Measurements from ENCODE around the gene TPP2.

Gene TPP2

DNA sequence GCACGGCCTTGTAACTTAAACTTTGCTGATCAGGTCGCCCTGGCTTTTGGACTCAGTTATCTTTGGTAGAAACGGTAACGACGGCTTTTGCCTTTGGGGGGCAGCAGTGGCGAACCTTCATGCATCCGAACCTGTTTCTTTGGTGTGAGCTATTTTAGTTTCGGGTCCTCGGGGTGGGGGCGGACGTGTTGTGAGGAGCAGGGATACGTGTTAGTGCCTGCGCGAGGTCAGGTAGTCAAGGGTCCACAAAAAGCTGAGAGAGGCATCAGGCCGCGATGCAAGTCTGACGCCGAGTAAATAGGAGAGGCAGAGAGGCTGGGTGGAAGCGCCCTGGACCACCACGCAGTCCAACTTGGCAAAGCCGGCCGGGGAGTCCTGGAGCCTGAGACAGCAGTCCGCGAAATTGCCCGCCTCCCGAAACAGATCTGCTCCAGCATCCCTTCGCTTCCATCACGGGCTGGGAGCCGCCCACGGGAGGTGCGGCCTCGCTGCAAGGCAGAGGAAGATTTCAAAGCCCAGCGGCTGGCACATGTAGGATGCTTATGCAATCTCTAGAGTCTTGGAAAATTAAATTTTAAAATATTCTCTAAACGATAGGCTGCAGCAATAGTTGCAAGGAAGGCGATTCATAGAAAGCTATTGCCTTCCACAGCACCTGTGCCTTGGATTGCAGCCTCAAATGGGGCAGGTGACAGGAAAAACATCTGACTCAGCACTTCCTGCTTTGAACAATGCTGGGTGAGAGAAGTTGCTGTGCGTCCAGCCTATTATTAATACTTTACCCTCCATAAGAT is 4.6 kb upstream of the TPP2 start:
- DNase-seq (ENCODE audit: low read depth, low spot score): peak; percentile 74
- H3K4me3 ChIP-seq (ENCODE audit: low read length): peak overlapping the region; percentile 77

DNA sequence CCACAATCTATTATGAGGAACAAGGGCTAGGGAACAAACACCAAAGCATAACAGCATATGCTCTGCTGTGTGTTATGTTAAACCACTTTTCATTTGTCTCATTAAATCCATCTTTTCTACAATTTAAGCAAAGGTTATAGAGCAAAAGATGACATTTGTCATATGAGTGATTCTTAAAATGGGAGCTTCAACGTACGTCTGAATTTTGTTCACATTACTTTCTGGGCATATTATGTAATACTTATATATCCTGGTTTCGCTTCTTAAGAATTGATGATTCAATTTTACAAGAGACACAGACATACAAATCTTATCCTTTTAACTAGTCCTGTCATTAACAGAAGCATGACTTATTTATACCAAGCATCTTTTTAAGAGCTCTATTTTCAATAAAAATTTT is 3.3 kb upstream of the TPP2 start:
- no peak for DNase-seq (ENCODE audit: low read depth, low spot score)
- H3K4me3 ChIP-seq (ENCODE audit: low read length): no peak overlapping the region

- peak overlapping the region; percentile 78 for H3K4me3 ChIP-seq (ENCODE audit: low read length)
- peak; percentile 17 for DNase-seq (ENCODE audit: low read depth, low spot score)
These were observed 509 bp downstream of the TPP2 start for GRCh38 chr13:102597029-102597961.

GRCh38 chr13:102598061-102598460 is 1.3 kb downstream of the TPP2 start:
- peak overlapping the region; percentile 78 for H3K4me3 ChIP-seq (ENCODE audit: low read length)
- DNase-seq (ENCODE audit: low read depth, low spot score): no peak

- DNase-seq (ENCODE audit: low read depth, low spot score): no peak
- no peak overlapping the region for H3K4me3 ChIP-seq (ENCODE audit: low read length)
These were observed 2.7 kb downstream of the TPP2 start for GRCh38 chr13:102599426-102600012.

DNA sequence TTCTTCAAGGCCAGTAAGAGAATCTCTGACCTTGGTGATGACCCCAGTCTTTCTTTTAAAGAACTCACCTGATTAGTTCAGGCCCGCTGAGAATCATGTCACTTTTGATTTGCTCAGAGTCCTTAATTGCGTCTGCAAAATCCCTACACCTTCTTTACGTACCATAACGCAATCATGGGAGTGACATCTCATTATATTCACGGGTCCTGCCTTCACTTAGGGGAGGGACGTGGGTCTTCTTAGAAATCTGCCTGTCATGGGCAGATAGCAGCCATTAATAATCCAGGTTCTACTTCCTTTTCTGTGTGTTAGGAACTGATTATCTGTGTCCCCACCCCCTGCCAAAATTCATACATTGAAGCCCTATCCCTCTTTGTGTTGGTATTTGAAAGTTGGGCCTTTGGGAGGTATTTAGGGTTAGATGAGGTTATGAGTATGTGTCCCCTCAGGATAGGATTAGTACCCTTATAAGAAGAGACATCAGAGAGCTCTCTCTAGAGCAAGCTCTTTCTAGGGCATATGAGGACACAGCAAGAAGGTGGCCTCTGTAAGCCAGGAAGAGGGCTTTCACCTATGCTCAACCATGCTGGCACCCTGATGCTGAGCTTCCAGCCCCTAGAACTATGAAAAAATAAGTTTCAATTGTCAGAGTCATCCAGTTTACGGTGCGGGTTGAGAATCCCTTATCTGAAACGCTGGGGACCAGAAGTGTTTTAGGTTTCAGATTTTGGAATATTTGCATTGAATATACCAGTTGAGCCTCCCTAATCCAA is 9.9 kb downstream of the TPP2 start:
- H3K4me3 ChIP-seq (ENCODE audit: low read length): no peak overlapping the region
- DNase-seq (ENCODE audit: low read depth, low spot score): no peak

- no peak overlapping the region for H3K4me3 ChIP-seq (ENCODE audit: low read length)
- DNase-seq (ENCODE audit: low read depth, low spot score): no peak
These were observed 12.2 kb downstream of the TPP2 start for GRCh38 chr13:102608974-102609373.

DNA sequence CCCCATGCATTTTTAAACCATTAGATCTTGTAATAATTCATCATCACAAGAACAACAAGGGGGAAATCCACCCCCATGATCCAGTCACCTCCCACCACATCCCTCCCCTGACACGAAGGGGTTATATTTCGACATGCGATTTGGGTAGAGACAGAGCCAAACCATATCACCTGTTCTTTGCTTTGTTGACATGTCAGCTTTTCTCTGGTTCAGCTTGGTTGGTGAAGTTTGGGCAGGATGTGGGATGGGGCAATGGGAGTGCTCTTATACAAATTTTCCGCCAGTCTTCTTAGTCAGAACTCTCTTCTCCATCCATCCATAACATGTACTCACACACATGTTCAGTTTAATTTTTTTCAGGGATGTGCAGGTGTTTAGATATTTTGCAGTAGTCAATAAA is 12.9 kb downstream of the TPP2 start:
- H3K4me3 ChIP-seq (ENCODE audit: low read length): no peak overlapping the region

GRCh38 chr13:102610296-102610895 is 13.6 kb downstream of the TPP2 start:
- DNase-seq (ENCODE audit: low read depth, low spot score): no peak
- no peak overlapping the region for H3K4me3 ChIP-seq (ENCODE audit: low read length)

More for the DNA sequence above, 12.9 kb downstream of the TPP2 start:
- peak; percentile 46 for DNase-seq (ENCODE audit: low read depth, low spot score)

DNA sequence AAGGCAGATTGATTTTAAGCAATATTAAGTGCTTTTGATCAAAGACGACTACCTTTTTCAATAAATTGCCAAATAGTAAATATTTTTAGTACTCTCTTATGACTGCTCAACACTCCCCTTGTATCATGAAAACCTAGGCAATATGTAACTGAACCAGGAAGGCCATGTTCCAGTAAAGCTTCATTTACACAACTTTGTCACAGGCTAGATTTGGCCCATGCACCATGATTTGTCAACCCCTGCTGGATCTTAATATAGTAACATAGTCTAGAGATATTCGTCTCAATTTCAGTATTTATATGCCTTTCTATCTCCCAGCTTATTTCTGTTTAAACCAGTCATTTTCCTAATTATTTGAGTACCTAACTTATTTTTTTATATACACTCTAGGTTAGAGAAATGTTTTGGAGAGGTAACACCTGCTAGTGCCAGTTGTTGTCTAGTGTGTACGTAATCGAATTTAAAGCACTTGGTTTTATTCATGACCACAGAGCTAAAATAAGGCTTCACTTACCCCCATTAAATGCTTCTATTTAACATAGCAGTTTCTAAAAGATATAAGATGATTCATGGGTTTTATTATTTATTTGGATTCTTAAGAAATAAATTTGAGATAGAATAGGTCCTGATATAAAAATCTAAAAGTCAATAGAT is 21.0 kb downstream of the TPP2 start:
- DNase-seq (ENCODE audit: low read depth, low spot score): no peak
- H3K4me3 ChIP-seq (ENCODE audit: low read length): no peak overlapping the region

DNA sequence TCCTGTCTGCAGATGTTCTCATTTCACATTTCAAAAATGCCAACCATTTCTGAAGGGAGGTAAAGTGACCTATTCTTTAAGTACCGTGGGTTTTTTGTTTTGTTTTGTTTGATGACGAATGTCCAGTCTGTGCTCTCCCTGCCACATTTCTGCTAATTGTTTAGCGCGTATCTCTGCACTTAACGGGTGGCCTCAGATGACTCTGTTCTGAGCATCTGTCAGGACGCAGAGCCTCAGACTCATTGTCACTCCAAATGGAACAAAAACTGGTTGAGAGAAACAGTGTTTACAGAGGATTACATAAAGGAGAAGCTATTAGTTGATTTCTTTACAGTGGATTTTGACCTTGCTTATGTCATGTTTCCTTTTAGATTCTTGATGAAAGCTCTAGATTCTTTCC is 23.7 kb downstream of the TPP2 start:
- no peak overlapping the region for H3K4me3 ChIP-seq (ENCODE audit: low read length)
- no peak for DNase-seq (ENCODE audit: low read depth, low spot score)

DNA sequence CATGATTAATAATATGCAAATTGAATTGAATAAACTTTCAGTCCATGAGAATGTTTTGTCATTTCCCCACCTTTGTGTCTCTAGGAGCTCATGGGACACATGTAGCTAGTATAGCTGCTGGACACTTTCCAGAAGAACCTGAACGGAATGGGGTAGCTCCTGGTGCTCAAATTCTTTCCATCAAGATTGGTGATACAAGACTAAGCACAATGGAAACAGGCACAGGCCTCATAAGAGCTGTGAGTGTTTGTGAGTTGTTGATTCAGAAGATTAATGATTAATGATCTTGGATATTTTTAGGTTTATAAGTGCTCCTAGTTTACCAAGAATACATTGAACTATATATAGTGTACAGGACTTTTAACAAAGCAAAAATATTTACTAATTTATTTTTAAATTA is 30.1 kb downstream of the TPP2 start:
- no peak for DNase-seq (ENCODE audit: low read depth, low spot score)
- H3K4me3 ChIP-seq (ENCODE audit: low read length): no peak overlapping the region

DNA sequence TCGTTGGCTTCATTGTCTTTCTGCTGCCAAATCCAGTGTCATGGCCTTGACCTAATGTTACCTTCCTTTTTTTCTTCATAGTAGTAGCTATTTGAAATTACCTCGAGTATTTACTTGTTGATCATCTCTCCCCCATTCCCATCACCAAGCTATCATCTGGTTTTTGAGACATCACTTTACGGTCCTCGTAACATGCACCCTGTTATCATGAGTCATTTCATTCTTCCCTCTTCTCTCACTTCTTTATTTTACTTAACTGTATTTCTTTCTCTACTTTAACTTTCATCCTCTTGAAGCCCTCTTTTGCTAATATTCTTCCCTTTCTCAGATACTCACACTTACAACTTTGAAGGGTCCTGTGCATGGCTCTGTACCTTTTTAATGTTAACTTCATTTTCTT is 31.8 kb downstream of the TPP2 start:
- no peak overlapping the region for H3K4me3 ChIP-seq (ENCODE audit: low read length)
- DNase-seq (ENCODE audit: low read depth, low spot score): no peak

DNA sequence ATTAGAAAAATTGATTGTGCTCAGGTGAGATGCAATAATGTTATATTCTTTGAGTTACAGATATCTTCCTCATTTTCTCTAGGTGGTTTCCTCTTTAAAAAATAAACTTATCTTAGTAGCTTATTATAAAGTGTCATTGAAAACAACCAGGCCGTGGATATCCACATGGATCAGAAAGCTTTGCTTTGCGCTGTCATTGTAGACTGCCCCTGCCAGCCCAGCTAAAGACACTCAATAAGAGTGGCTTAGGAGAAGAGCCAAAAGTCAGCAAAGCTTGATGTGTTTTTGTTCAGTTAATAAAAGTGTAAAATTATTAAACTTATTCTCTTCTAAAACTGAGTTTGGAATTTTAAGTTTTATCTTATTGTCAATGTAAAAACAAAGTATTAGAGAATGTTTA is 34.4 kb downstream of the TPP2 start:
- no peak for DNase-seq (ENCODE audit: low read depth, low spot score)
- no peak overlapping the region for H3K4me3 ChIP-seq (ENCODE audit: low read length)

- H3K4me3 ChIP-seq (ENCODE audit: low read length): no peak overlapping the region
- DNase-seq (ENCODE audit: low read depth, low spot score): no peak
These were observed 42.0 kb downstream of the TPP2 start for GRCh38 chr13:102638741-102639140.

GRCh38 chr13:102642029-102642428 is 45.2 kb downstream of the TPP2 start:
- DNase-seq (ENCODE audit: low read depth, low spot score): no peak
- no peak overlapping the region for H3K4me3 ChIP-seq (ENCODE audit: low read length)

GRCh38 chr13:102642475-102642874 is 45.7 kb downstream of the TPP2 start:
- no peak for DNase-seq (ENCODE audit: low read depth, low spot score)
- no peak overlapping the region for H3K4me3 ChIP-seq (ENCODE audit: low read length)

GRCh38 chr13:102643656-102644055 is 46.9 kb downstream of the TPP2 start:
- DNase-seq (ENCODE audit: low read depth, low spot score): no peak
- H3K4me3 ChIP-seq (ENCODE audit: low read length): no peak overlapping the region
